LNCAP (cell line): ENCODE measurements around the gene HAGHL.

ENCODE experiments used
- TF ChIP-seq, protein P1 (sequence below): fragments of 450-650 bp; IDR thresholded peaks from 2 replicates; pipeline ENCODE4 v1.5.1; 2017; ENCODE audit warnings: mild to moderate bottlenecking

Gene HAGHL

DNA sequence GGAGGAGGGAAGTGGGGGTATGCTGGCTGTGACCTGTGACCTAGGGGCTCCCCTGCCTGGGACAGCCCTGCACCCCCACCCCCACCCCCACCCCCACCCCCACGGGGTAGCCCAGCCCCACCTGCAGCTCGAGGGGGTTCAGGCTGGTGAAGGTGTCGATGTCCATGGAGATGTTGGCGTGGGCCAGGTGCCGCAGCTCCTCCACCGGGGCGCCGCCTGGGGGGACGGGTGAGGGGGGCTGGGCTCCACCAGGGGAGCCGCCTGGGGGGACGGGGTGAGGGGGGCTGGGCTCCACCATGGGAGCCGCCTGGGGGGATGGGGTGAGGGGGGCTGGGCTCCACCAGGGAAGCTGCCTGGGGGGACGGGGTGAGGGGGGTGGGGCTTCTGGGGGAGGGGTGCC lies 43.5 kb downstream of the HAGHL start:
- TF ChIP-seq, protein P1, sequence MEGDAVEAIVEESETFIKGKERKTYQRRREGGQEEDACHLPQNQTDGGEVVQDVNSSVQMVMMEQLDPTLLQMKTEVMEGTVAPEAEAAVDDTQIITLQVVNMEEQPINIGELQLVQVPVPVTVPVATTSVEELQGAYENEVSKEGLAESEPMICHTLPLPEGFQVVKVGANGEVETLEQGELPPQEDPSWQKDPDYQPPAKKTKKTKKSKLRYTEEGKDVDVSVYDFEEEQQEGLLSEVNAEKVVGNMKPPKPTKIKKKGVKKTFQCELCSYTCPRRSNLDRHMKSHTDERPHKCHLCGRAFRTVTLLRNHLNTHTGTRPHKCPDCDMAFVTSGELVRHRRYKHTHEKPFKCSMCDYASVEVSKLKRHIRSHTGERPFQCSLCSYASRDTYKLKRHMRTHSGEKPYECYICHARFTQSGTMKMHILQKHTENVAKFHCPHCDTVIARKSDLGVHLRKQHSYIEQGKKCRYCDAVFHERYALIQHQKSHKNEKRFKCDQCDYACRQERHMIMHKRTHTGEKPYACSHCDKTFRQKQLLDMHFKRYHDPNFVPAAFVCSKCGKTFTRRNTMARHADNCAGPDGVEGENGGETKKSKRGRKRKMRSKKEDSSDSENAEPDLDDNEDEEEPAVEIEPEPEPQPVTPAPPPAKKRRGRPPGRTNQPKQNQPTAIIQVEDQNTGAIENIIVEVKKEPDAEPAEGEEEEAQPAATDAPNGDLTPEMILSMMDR = no peak

DNA sequence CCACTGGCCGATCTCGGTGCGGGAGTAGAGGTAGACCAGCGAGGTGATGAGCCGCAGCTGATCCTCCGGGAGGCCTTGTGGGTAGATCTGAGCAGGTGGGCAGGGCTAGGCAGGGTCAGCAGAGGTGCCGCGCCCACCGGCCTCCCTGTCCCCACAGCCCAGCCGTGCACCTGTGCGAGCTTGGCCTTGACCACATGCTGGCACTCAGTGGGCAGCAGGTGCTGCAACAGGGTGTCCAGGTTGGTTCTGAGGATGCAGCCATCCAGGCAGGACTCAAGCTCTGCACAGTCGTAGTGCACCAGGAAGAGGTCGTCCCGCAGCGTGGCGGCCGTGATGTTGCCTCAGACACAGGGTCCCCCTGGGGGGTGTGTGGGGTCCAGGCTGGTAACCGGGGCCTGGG lies 46.1 kb downstream of the HAGHL start:
- TF ChIP-seq, protein P1 = no peak

DNA sequence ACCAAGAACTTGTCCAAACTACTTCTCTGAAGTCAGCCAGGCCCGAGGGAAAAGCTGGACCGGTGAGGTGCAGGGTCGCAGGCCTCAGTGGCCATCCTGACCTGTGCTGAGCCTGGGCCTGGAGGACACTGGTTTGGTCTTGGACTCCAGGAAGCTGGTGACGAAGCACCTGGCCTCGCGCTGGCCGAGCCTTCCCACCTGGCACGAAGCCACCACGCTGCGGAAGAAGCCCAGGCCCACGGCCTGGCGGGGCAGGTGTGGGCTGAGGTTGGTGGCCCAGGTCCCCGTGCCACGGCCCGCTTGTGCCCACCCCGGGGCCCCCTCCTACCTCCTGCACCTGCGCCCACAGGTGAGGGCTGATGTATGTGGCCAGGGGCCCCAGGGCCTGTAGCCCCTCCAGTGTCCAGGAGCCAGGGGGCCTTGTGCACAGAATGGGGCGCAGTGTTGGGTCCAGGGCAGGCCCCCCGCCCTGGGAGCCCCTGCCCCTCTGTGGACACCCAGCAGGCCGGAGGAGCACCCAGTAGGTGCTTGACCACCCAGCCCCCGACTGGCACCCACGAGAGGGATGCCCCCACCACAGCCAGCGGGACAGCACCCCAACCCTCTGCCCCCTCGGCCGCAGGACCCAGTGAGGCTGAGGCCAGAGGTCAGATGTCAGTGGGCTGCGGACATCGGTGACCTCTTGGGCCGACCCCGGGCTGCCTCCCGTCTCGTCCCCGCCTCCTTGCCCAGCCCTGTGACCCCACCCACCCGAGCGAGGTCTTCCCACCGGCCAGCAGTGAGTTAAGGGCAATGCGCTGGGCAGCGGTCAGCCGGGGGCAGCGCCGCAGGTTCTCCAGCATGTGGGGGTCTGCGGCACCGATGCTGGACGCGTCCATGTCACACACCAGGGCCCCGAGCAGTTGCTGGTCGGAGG lies 47.4 kb downstream of the HAGHL start:
- TF ChIP-seq, protein P1 = no peak

DNA sequence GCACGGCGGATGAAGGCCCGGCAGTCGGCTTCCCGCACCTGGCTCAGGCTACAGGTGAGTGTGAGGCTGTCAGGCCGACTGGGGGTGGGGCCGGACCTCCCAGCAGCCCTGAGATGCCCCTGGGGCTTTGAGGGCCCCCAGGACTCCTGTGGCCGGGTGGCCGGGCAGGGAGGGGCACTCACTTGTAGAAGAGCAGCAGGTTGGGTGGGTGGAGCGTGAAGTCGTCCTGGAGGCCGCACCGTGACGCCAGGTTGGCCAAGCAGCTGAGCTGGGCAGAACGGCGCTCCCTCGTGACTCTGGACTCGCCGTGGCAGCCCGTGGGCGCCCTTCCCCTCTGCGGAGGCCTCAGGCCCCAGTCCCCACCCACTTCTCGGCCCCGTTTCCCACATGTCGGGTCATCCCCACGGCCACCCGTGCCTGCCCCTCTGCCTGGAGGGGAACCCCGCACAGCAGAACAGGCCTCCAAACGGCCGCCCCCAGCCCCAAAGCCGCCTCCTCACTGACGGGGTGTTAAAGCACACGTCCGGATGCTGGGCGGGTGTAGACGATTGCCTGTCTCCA lies 48.4 kb downstream of the HAGHL start:
- TF ChIP-seq, protein P1 = no peak

DNA sequence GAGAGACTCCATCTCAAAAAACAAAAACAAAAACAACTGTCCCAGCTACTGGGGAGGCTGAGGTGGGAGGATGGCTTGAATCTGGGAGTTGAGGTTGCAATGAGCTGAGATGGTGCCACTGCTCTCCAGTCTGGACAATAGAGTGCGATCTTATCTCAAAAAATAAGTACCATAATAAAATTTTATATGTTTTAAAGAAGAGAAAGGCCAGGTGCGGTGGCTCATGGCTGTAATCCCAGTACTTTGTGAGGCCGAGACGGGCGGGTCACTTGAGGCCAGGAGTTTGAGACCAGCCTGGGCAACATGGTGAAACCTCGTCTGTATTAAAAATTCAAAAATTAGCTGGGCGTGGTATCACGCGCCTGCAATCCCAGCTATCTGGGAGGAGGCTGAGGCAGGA lies 49.9 kb downstream of the HAGHL start:
- TF ChIP-seq, protein P1 = no peak

DNA sequence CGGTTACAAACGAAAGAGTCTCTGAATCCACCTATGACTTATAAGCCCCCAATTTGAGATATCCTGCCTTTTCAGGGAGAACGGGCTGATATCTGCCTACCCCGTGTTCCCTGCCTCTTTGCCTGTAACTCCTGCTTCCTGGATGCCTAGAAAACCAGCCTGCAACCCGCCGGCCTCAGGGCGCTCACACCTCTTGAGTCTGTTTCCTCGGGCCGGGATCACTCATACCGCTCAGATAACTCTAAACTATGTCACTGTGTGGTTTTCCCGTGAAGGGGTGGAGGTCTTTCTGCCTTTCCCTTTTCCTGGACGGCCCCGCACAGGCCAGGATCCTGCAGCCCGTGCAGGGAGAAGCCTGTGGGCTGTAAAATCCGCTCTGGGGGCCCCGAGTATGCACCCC lies 50.9 kb downstream of the HAGHL start:
- TF ChIP-seq, protein P1 = no peak

DNA sequence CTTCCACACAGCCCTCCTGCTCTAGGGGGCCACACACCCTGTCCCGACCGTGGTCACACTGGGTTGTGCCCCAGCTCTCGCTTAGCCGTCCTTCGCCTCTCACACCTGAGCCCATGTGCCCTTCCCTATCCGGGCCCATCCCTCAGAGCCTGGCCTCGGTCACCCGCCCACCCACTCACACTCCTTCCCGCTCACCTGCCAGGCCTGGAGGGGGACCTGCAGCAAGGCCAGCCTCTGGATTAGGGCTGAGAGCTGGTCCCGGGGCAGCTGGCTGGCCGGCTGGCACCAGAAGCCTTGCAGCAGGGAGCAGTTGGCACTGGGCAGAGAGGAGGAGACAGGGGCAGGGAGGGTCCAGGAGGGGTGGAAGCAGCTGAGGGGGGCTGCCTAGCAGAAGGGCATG lies 51.5 kb downstream of the HAGHL start:
- TF ChIP-seq, protein P1 = no peak
